K562 (cell line): ENCODE results near the gene OR7A5. TPM values are rescaled to one million over a fixed set of nuclear protein-coding genes. Genes with fewer than 3 reads are reported as not detected.

Experiments
- ATAC-seq: fragments of 200-7000 bp; cut with Tn5 transposase; 3 replicates; pipeline ENCODE4 v1.9.1; 2020; ENCODE audit warnings: moderate library complexity
- BruUV-seq: library from RNA; stranded (reverse); fragments of 400-500 nt; replicated peaks from 2 replicates; lab custom pipeline; 2021; lab: Mats Ljungman, UMichigan
- CTCF ChIA-PET: fragments of 300-600 bp; formaldehyde crosslinking; extraction: SDS; loops from one replicate; lab custom pipeline; 2021; ENCODE audit warnings: low intra/inter-chr PET ratio; lab: Yijun Ruan, JAX
- POLR2A ChIA-PET: fragments of 300-600, 350-650 bp; sonication (Branson Sonifier 250); formaldehyde crosslinking; extraction: SDS; loops from one replicate; lab custom pipeline; 2021; ENCODE audit warnings: antibody characterized with exemption, inconsistent platforms; lab: Yijun Ruan, JAX
- DNase-seq, 4 experiments: peaks; one replicate each; pipeline versions ENCODE4 v3.0.0 to v3.0.0-alpha.2; 2011 to 2018; ENCODE audit warnings: low spot score in 3 of 4, mixed read lengths in 3 of 4; ENCODE audit errors: extremely low read depth in 1 of 4
- FAIRE-seq: peaks from 2 replicates; lab custom pipeline; 2011; peaks lifted over from hg19 to GRCh38; lab: Jason Lieb, UNC
- H2AFZ ChIP-seq: 2 replicates; pipeline ENCODE4 v1.6.0; 2011; ENCODE audit warnings: low read depth, low read length, control low read depth, inconsistent platforms
- H3K27ac ChIP-seq: fragments of 200-600 bp; 3 replicates; pipeline ENCODE4 v1.8.0; 2011; ENCODE audit warnings: low read depth, mild to moderate bottlenecking, control low read depth, inconsistent platforms, low read length, moderate library complexity, mixed read lengths; ENCODE audit errors: extremely low read depth
- H3K27me3 ChIP-seq, 2 experiments: fragments of 300-600 bp in 1 of 2; 2 replicates in 1 of 2; 3 replicates in 1 of 2; pipeline versions ENCODE4 v1.6.0 to v1.8.0; 2011; ENCODE audit warnings: inconsistent platforms in 2 of 2, low read length in 2 of 2, mild to moderate bottlenecking in 1 of 2, mixed read lengths in 1 of 2, moderate library complexity in 1 of 2; ENCODE audit not compliant: control insufficient read depth in 2 of 2, insufficient read depth in 2 of 2
- H3K36me3 ChIP-seq: fragments of 300-600 bp; 3 replicates; pipeline ENCODE4 v1.8.0; 2011; ENCODE audit warnings: mild to moderate bottlenecking, low read length, inconsistent platforms; ENCODE audit not compliant: control insufficient read depth, insufficient read depth
- H3K4me1 ChIP-seq, 2 experiments: fragments of 200-600 bp in 1 of 2; replicated peaks in 1 of 2; 2 replicates in 1 of 2; 3 replicates in 1 of 2; pipeline versions ENCODE4 v1.5.1 to v1.8.0; 2011; ENCODE audit warnings: inconsistent platforms in 2 of 2, low read length in 2 of 2, mild to moderate bottlenecking in 1 of 2, mixed read lengths in 1 of 2, moderate library complexity in 1 of 2; ENCODE audit not compliant: control insufficient read depth in 2 of 2, insufficient read depth in 2 of 2
- H3K4me2 ChIP-seq: 2 replicates; pipeline ENCODE4 v1.6.1; 2011; ENCODE audit warnings: low read length, control low read depth, inconsistent platforms, mixed read lengths; ENCODE audit not compliant: insufficient read depth
- H3K4me3 ChIP-seq: fragments of 200-600 bp; sonication (generic), shearing (Covaris generic); 2 replicates; pipeline ENCODE4 v1.5.1; 2016; ENCODE audit warnings: control low read depth, inconsistent platforms
- H3K79me2 ChIP-seq: fragments of 200-600 bp; 3 replicates; pipeline ENCODE4 v1.8.0; 2011; ENCODE audit warnings: low read length, inconsistent platforms; ENCODE audit not compliant: control insufficient read depth, insufficient read depth
- H3K9ac ChIP-seq, 2 experiments: 2 replicates each; pipeline versions ENCODE4 v1.6.0 to v1.6.1; 2011; ENCODE audit warnings: low read depth in 2 of 2, low read length in 2 of 2, control low read depth in 1 of 2, inconsistent platforms in 1 of 2, mild to moderate bottlenecking in 1 of 2, mixed read lengths in 1 of 2; ENCODE audit not compliant: insufficient read depth in 1 of 2
- H3K9me1 ChIP-seq: one replicate; pipeline ENCODE4 v1.6.0; 2011; ENCODE audit warnings: inconsistent platforms, mild to moderate bottlenecking, low read length, moderate library complexity; ENCODE audit not compliant: control insufficient read depth, insufficient read depth
- H3K9me3 ChIP-seq: replicated peaks from 2 replicates; pipeline ENCODE4 v1.5.1; 2011; ENCODE audit warnings: low read depth, low read length, inconsistent platforms; ENCODE audit not compliant: control insufficient read depth, insufficient read depth
- H4K20me1 ChIP-seq: replicated peaks from 2 replicates; pipeline ENCODE4 v1.6.1; 2011; ENCODE audit warnings: low read length, inconsistent platforms, mixed read lengths; ENCODE audit not compliant: control insufficient read depth, insufficient read depth
- ADNP ChIP-seq: fragments of 200-800 bp; sonication (Bioruptor generic); IDR thresholded peaks from 2 replicates; pipeline ENCODE4 v1.6.1; 2016; ENCODE audit warnings: missing genetic modification characterization, missing compliant biosample characterization
- CBFA2T3 ChIP-seq: fragments of 450-650 bp; IDR thresholded peaks from 2 replicates; pipeline ENCODE4 v1.6.1; 2017
- CTBP1 ChIP-seq: fragments of 450-650 bp; IDR thresholded peaks from 2 replicates; pipeline ENCODE4 v1.6.1; 2016; ENCODE audit warnings: borderline replicate concordance
- JUND ChIP-seq, 2 experiments: IDR thresholded peaks; 2 replicates in 1 of 2; 3 replicates in 1 of 2; pipeline ENCODE4 v1.6.1; 2011; ENCODE audit warnings: borderline replicate concordance in 2 of 2, low read depth in 2 of 2, low read length in 2 of 2, improper control_type of control experiment in 1 of 2, missing biosample characterization in 1 of 2, missing genetic modification characterization in 1 of 2, missing genetic modification reagents in 1 of 2
- SOX6 ChIP-seq: fragments of 450-650 bp; IDR thresholded peaks from 2 replicates; pipeline ENCODE4 v1.6.1; 2014; ENCODE audit warnings: mild to moderate bottlenecking
- WGBS: fragments of 100-300 bp; shearing (Covaris generic); methylation state at CpG from one replicate; pipeline ENCODE4 v1.1.6; 2016; ENCODE audit warnings: low coverage, mixed read lengths; ENCODE audit not compliant: insufficient coverage; ENCODE audit errors: missing lambda C conversion rate; 5-methylcytosine and 5-hydroxymethylcytosine counted together
- in situ Hi-C: fragments of 300-500 bp; cut with MboI; formaldehyde crosslinking; loops from 4 replicates; pipeline ENCODE4 v1.15.0; 2018; ENCODE audit warnings: inconsistent platforms, mixed read lengths
- intact Hi-C: fragments of 100-400 bp; cut with micrococcal nuclease; formaldehyde crosslinking; loops from 2 replicates; pipeline ENCODE4 v1.14.2; 2022
- polyA plus RNA-seq, 8 experiments: library from polyadenylated mRNA; depleted of rRNA in 4 of 8; stranded (reverse) in 5 of 8; unstranded in 3 of 8; fragments of >200 nt; fragmentation: Nextera tagmentation in 2 of 8; fragmentation: Illumina TruSeq in 1 of 8; extraction: Ambion mirVana in 2 of 8; extraction: Trizol in 1 of 8; gene quantifications; 2 replicates each; pipeline versions ENCODE4 v1.2.1 to v1.2.3, GENCODE V29; 2011 to 2014; ENCODE audit warnings: inconsistent platforms in 1 of 8, missing spikeins in 1 of 8
- total RNA-seq, 7 experiments: library from RNA; depleted of rRNA in 6 of 7; stranded (reverse); fragments of >200 nt in 6 of 7; fragmentation: Illumina TruSeq in 2 of 7; extraction: Trizol in 2 of 7; gene quantifications; 2 replicates each; pipeline versions ENCODE4 v1.2.1 to v1.2.3, GENCODE V29; 2011 to 2021; ENCODE audit warnings: low replicate concordance in 1 of 7
- TF ChIP-seq, protein P1 (sequence below): sonication (generic); formaldehyde crosslinking; IDR thresholded peaks from 2 replicates; pipeline ENCODE4 v1.9.0; 2022; ENCODE audit warnings: mild to moderate bottlenecking, missing genetic modification reagents
- TF ChIP-seq, protein P2 (sequence below): sonication (generic); formaldehyde crosslinking; IDR thresholded peaks from 2 replicates; pipeline ENCODE4 v1.8.0; 2022; ENCODE audit warnings: missing genetic modification reagents, mild to moderate bottlenecking, moderate library complexity, borderline replicate concordance
- TF ChIP-seq, protein P3 (sequence below): fragments of 250-450 bp; sonication (Bioruptor Pico); IDR thresholded peaks from 2 replicates; pipeline ENCODE4 v1.8.0; 2022; ENCODE audit warnings: moderate library complexity, mild to moderate bottlenecking, inconsistent platforms
- TF ChIP-seq, protein P4 (sequence below), 2 experiments: IDR thresholded peaks; 2 replicates each; pipeline ENCODE4 v1.6.1; 2011; ENCODE audit warnings: borderline replicate concordance in 1 of 2, control low read depth in 1 of 2, low read depth in 1 of 2, low read length in 1 of 2, mild to moderate bottlenecking in 1 of 2, mixed read lengths in 1 of 2, moderate library complexity in 1 of 2; ENCODE audit not compliant: insufficient read depth in 1 of 2, insufficient read length in 1 of 2, poor library complexity in 1 of 2, severe bottlenecking in 1 of 2; ENCODE audit errors: extremely low read depth in 1 of 2

Gene OR7A5
- total and polyA plus RNA-seq, 9 of the 15 experiments (the other 6 are each of a cell fraction or from before 2014, with no cell fraction given) = not detected

DNA sequence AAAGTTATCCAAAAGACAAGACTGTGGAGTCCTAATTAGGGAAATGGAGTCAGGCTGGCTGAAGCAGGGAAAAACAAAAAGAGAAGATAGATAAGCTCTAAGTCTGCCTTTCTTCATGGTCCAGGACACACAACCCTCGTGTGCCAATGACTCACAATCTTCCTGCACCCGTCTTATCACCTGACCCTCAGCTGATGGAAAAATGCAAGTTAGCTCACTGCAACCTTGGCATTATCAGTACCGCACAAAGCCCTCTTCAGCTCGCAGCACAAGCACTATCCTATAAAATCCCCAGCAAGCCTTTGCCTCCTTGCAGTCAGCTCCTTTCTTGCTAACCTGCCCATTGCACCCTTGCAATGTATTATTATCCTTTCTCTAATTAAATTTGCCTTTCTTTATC, 4.3 kb downstream of the OR7A5 start (continued):
- TF ChIP-seq, protein P1, sequence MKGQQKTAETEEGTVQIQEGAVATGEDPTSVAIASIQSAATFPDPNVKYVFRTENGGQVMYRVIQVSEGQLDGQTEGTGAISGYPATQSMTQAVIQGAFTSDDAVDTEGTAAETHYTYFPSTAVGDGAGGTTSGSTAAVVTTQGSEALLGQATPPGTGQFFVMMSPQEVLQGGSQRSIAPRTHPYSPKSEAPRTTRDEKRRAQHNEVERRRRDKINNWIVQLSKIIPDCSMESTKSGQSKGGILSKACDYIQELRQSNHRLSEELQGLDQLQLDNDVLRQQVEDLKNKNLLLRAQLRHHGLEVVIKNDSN (CRISPR knock-in tag) = peak; percentile 15; the same call in 1 of the 2 replicates
- TF ChIP-seq ADNP (0 out of 2 replicates have a peak, but pooled peaks have one; percentile 22), SOX6 (0 out of 2 replicates have a peak, but pooled peaks have one; percentile 32), JUND (IDR thresholded peaks at IDR 0.05; ENCODE audit: borderline replicate concordance, low read depth, low read length) (peak; percentile 70; the same call in 1 of the 2 replicates), JUND (tag; IDR thresholded peaks at IDR 0.05; ENCODE audit: borderline replicate concordance, low read depth, low read length) (peak; percentile 52; the same call in 1 of the 3 replicates), CBFA2T3 (peak; percentile 66), CTBP1 (peak; percentile 40; the same call in 1 of the 2 replicates)
- TF ChIP-seq, protein P2, sequence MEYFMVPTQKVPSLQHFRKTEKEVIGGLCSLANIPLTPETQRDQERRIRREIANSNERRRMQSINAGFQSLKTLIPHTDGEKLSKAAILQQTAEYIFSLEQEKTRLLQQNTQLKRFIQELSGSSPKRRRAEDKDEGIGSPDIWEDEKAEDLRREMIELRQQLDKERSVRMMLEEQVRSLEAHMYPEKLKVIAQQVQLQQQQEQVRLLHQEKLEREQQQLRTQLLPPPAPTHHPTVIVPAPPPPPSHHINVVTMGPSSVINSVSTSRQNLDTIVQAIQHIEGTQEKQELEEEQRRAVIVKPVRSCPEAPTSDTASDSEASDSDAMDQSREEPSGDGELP (CRISPR knock-in tag) = peak; percentile 82

DNA sequence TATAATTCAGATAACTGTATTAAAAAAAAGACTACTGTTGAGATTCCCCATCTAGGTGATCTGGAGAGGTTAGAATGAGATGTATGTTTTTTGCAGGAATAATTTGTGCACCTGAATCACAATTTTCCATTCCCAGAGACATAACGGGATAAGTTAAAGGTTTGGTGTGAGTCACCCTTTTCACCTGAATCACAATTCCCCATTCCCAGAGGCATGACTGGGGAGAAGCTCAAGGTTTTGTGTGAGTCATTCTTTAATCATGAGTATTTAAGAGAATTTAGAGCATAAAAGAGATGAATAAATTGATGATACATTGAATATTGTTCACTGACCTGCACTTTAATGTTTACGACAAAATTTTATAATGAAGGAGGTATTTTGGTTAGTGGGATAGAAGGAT, 9.0 kb downstream of the OR7A5 start:
- H3K79me2 ChIP-seq = no peaks in the 10 kb centered on the region
- intact Hi-C loops = no loop called here
- H3K4me1 ChIP-seq = peaks cover 0 to 3% of the 10 kb centered on the region in 2 experiments; a peak in 3 of 5 replicates
- H3K9me1 ChIP-seq = no peaks in the 10 kb centered on the region
- H3K4me2 ChIP-seq = no peak overlapping the region
- H3K36me3 ChIP-seq = no peaks in the 10 kb centered on the region
- FAIRE-seq (no peak), ATAC-seq (no peak), DNase-seq (no peak)
- no peak overlapping the region for H2AFZ ChIP-seq
- WGBS = 0% methylated on average over 2 of the region's 2 CpGs
- H3K9ac ChIP-seq = no peak overlapping the region
- no peak overlapping the region for H3K4me3 ChIP-seq
- no peaks in the 10 kb centered on the region for H4K20me1 ChIP-seq
- peaks cover 5 to 10% of the 10 kb centered on the region in 2 experiments; a peak in 2 of 5 replicates for H3K27me3 ChIP-seq
- no TSS peak for BruUV-seq
- ChIA-PET CTCF (no interaction called here), POLR2A (interaction anchor here (0.6 kb wide), 1 partner anchor 9 kb away, joined by 3 read pairs; the partner anchor contains the start of genes OR7A5 and OR7C1)
- no peak overlapping the region for H3K27ac ChIP-seq
- in situ Hi-C loops = no loop called here
- H3K9me3 ChIP-seq = 0 out of 2 replicates have a peak, but pooled peaks cover 2% of the 10 kb centered on the region
- TF ChIP-seq, protein P3, sequence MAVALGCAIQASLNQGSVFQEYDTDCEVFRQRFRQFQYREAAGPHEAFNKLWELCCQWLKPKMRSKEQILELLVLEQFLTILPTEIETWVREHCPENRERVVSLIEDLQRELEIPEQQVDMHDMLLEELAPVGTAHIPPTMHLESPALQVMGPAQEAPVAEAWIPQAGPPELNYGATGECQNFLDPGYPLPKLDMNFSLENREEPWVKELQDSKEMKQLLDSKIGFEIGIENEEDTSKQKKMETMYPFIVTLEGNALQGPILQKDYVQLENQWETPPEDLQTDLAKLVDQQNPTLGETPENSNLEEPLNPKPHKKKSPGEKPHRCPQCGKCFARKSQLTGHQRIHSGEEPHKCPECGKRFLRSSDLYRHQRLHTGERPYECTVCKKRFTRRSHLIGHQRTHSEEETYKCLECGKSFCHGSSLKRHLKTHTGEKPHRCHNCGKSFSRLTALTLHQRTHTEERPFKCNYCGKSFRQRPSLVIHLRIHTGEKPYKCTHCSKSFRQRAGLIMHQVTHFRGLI (CRISPR knock-in tag) = no peak
- TF ChIP-seq, protein P4, sequence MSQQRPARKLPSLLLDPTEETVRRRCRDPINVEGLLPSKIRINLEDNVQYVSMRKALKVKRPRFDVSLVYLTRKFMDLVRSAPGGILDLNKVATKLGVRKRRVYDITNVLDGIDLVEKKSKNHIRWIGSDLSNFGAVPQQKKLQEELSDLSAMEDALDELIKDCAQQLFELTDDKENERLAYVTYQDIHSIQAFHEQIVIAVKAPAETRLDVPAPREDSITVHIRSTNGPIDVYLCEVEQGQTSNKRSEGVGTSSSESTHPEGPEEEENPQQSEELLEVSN (IDR thresholded peaks at IDR 0.05; ENCODE audit: borderline replicate concordance in 1 of 2, extremely low read depth in 1 of 2, insufficient read depth in 1 of 2, insufficient read length in 1 of 2, low read depth in 1 of 2, low read length in 1 of 2, poor library complexity in 1 of 2, severe bottlenecking in 1 of 2) = no peak
